Measurements from ENCODE around the gene NXN. TPM values are rescaled to one million over a fixed set of nuclear protein-coding genes. Genes with fewer than 3 reads are reported as not detected.

Gene NXN
- total RNA-seq, 1 experiment from 2014 or later, result 126 TPM

GRCh38 chr17:773467-774312 is 205.9 kb downstream of the NXN start:
- H3K4me3 ChIP-seq (ENCODE audit: low read depth in 2 of 2, low read length in 2 of 2), result no peak overlapping the region
- in situ Hi-C loops (cut with HindIII; ENCODE audit: low pct_unique_long_range_greater_than_20kb, low sequenced_read_pairs) (no loop called here), intact Hi-C loops (cut with micrococcal nuclease; ENCODE audit: unreplicated experiment) (no loop called here)
- TF ChIP-seq TCF7L2 (IDR thresholded peaks at IDR 0.05; ENCODE audit: low read depth, low read length) (no peak), SIN3A (IDR thresholded peaks at IDR 0.05; ENCODE audit: borderline replicate concordance, insufficient read depth, low read depth, low read length) (no peak), REST (IDR thresholded peaks at IDR 0.05; ENCODE audit: insufficient read depth in 1 of 2, low read depth in 2 of 2, low read length in 1 of 2) (no peak), CTCF (IDR thresholded peaks at IDR 0.05) (no peak), POLR2AphosphoS5 (IDR thresholded peaks at IDR 0.05; ENCODE audit: low read depth, low read length) (no peak)
- DNase-seq (ENCODE audit: low read depth, low spot score) (no peak), ATAC-seq (no peak)
- ChIA-PET CTCF (no interaction called here), POLR2A (no interaction called here)
- H3K27ac ChIP-seq (ENCODE audit: low read length), result no peak overlapping the region
- no TSS peak for BruUV-seq (replicated peaks)
- no peaks in the 10 kb centered on the region for H3K4me1 ChIP-seq (ENCODE audit: control insufficient read depth, insufficient read depth, low read length)
- no peaks in the 10 kb centered on the region for H3K27me3 ChIP-seq (ENCODE audit: control insufficient read depth, insufficient read depth, low read length)
- no peaks in the 10 kb centered on the region for H3K9me3 ChIP-seq (ENCODE audit: control insufficient read depth, insufficient read depth, low read depth, low read length)
- H3K36me3 ChIP-seq (ENCODE audit: control insufficient read depth, insufficient read depth, low read length), result peaks cover 37% of the 10 kb centered on the region

GRCh38 chr17:773016-773415 is 206.6 kb downstream of the NXN start:
- POLR2A ChIA-PET, result no interaction called here
- ATAC-seq (no peak), DNase-seq (ENCODE audit: low read depth, low spot score) (no peak)
- Histone ChIP-seq H3K36me3 (ENCODE audit: control insufficient read depth, insufficient read depth, low read length) (peaks cover 34% of the 10 kb centered on the region), H3K9me3 (ENCODE audit: control insufficient read depth, insufficient read depth, low read depth, low read length) (no peaks in the 10 kb centered on the region), H3K27me3 (ENCODE audit: control insufficient read depth, insufficient read depth, low read length) (no peaks in the 10 kb centered on the region), H3K4me3 (ENCODE audit: low read depth in 2 of 2, low read length in 2 of 2) (no peak overlapping the region), H3K27ac (ENCODE audit: low read length) (no peak overlapping the region), H3K4me1 (ENCODE audit: control insufficient read depth, insufficient read depth, low read length) (no peaks in the 10 kb centered on the region)
- CTCF ChIA-PET, result no interaction called here
- in situ Hi-C loops (cut with HindIII; ENCODE audit: low pct_unique_long_range_greater_than_20kb, low sequenced_read_pairs) (no loop called here), intact Hi-C loops (cut with micrococcal nuclease; ENCODE audit: unreplicated experiment) (no loop called here)
- BruUV-seq (replicated peaks), result no TSS peak
- TF ChIP-seq TCF7L2 (IDR thresholded peaks at IDR 0.05; ENCODE audit: low read depth, low read length) (no peak), REST (IDR thresholded peaks at IDR 0.05; ENCODE audit: insufficient read depth in 1 of 2, low read depth in 2 of 2, low read length in 1 of 2) (no peak)

Data from Panc1 (cell line).